Transverse colon (tissue), 4 donors: ENCODE measurements around the gene COP1. TPM values are rescaled to one million over a fixed set of nuclear protein-coding genes. Genes with fewer than 3 reads are reported as not detected.
"Not testable (repeated sequence)": the region's sequence is repeated elsewhere in the genome, so short reads cannot be mapped to it uniquely, and the experiment has no call there.

Source experiments
- DNase-seq: peaks from one replicate; pipeline ENCODE4 v3.0.0-alpha.2; 2019
- H3K27ac ChIP-seq, 4 donors: fragments of 200-600 bp; sonication (generic); 2 replicates each; pipeline ENCODE4 v1.5.1; 2016 to 2018; ENCODE audit warnings: inconsistent platforms in 4 of 4
- H3K27me3 ChIP-seq: fragments of 200-600 bp; sonication (generic); 2 replicates; pipeline ENCODE4 v1.5.1; 2017; ENCODE audit warnings: inconsistent platforms
- H3K36me3 ChIP-seq, 4 donors: fragments of 200-600 bp; sonication (generic); 2 replicates each; pipeline ENCODE4 v1.5.1; 2017 to 2019; ENCODE audit warnings: inconsistent platforms in 4 of 4
- H3K4me1 ChIP-seq, 4 donors: fragments of 200-600 bp; sonication (generic); 2 replicates each; pipeline ENCODE4 v1.5.1; 2017 to 2020; ENCODE audit warnings: inconsistent platforms in 4 of 4
- H3K4me3 ChIP-seq, 4 donors: fragments of 200-600 bp; sonication (generic); 1 replicate in 1 of 4; 2 replicates in 3 of 4; pipeline versions ENCODE4 v1.5.1 to v1.6.1; 2017 to 2019; ENCODE audit warnings: inconsistent platforms in 4 of 4
- H3K9me3 ChIP-seq, 2 donors: fragments of 200-600 bp; sonication (generic); 2 replicates each; pipeline ENCODE4 v1.5.1; 2017 to 2019; ENCODE audit warnings: inconsistent platforms in 2 of 2
- EP300 ChIP-seq: sonication (generic); formaldehyde crosslinking; IDR thresholded peaks from one replicate; pipeline ENCODE4 v1.6.1; 2017; ENCODE audit warnings: antibody characterized with exemption, low read depth
- POLR2A ChIP-seq: fragments of 450-650 bp; IDR thresholded peaks from one replicate; pipeline ENCODE4 v1.6.1; 2016; ENCODE audit warnings: antibody characterized with exemption, mild to moderate bottlenecking, moderate library complexity
- POLR2AphosphoS5 ChIP-seq, 3 donors: sonication (generic); formaldehyde crosslinking; IDR thresholded peaks; one replicate each; pipeline ENCODE4 v1.6.1; 2016; ENCODE audit warnings: antibody characterized with exemption in 3 of 3
- WGBS, 2 donors: methylation state at CpG; one replicate each; pipeline ENCODE4 v1.1.5; 2018; ENCODE audit warnings: low coverage in 1 of 2; 5-methylcytosine and 5-hydroxymethylcytosine counted together
- in situ Hi-C, 4 donors: fragments of 200-750 bp; cut with MboI; loops; one replicate each; pipeline versions ENCODE4 v1.15.0 to v1.15.1; 2017; ENCODE audit warnings: low sequenced_read_pairs in 3 of 4, low pct_ligation_motif_present in 1 of 4, low pct_unique_long_range_greater_than_20kb in 1 of 4
- intact Hi-C: fragments of 100-400 bp; cut with DNase I; formaldehyde crosslinking; loops from one replicate; pipeline ENCODE4 v1.15.1; 2023; ENCODE audit warnings: low total_unique reads
- total RNA-seq, 4 donors: library from RNA; depleted of rRNA; stranded (reverse); fragments of >200 nt; gene quantifications; one replicate each; pipeline ENCODE4 v1.1.0, GENCODE V29; 2016
- TF ChIP-seq, protein P1 (sequence below), 5 experiments: fragments of 200-600 bp in 3 of 5; fragments of 450-650 bp in 2 of 5; sonication (generic) in 3 of 5; IDR thresholded peaks; 1 replicate in 2 of 5; 2 replicates in 3 of 5; pipeline ENCODE4 v1.5.1; 2016 to 2017; ENCODE audit warnings: antibody characterized with exemption in 5 of 5, inconsistent platforms in 3 of 5, mild to moderate bottlenecking in 2 of 5, moderate library complexity in 1 of 5

The COP1 gene
- total RNA-seq, 4 donors from 2014 or later = 52.3 to 190 (median 109) TPM

DNA sequence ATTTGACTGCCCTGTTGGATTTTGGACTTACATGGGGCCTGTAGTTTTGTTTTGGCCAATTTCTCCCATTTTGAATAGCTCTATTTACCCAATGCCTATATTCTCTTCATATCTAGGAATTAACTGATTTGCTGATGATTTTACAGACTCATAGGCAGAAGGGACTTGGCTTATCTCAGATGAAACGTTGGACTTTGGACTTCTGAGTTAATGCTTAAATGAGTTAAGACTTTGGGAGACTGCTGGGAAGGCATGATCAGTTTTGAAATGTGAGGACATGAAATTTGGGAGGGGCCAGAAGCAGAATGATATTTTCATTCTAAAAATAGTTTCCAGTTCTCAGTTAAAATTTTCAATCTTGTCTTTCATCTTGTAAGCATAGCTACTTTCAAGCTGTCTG lies 222.3 kb downstream of the COP1 start:
- peaks cover 0 to 16% (median 8%) of the 10 kb centered on the region in 4 donors for H3K4me1 ChIP-seq
- no peaks in the 10 kb centered on the region for H3K27me3 ChIP-seq
- H3K27ac ChIP-seq = peak overlapping the region in 3 of 4 donors; percentile 4 to 47 (median 33)
- peaks cover 0 to 55% (median 17%) of the 10 kb centered on the region in 4 donors for H3K36me3 ChIP-seq
- 52% methylated on average over 1 of the region's 1 CpG; no CpG with 5 or more reads in 1 of the 2 donors for WGBS, 2 donors
- H3K9me3 ChIP-seq = peaks cover 8 to 19% of the 10 kb centered on the region in 2 donors
- intact Hi-C loops = no loop called here
- H3K4me3 ChIP-seq = no peak overlapping the region
- no peak for DNase-seq
- in situ Hi-C loops = no loop called here
- TF ChIP-seq POLR2AphosphoS5 (IDR thresholded peaks at IDR 0.05) = no peak
- no peak for TF ChIP-seq POLR2A
- TF ChIP-seq EP300 = no peak
- TF ChIP-seq, protein P1, sequence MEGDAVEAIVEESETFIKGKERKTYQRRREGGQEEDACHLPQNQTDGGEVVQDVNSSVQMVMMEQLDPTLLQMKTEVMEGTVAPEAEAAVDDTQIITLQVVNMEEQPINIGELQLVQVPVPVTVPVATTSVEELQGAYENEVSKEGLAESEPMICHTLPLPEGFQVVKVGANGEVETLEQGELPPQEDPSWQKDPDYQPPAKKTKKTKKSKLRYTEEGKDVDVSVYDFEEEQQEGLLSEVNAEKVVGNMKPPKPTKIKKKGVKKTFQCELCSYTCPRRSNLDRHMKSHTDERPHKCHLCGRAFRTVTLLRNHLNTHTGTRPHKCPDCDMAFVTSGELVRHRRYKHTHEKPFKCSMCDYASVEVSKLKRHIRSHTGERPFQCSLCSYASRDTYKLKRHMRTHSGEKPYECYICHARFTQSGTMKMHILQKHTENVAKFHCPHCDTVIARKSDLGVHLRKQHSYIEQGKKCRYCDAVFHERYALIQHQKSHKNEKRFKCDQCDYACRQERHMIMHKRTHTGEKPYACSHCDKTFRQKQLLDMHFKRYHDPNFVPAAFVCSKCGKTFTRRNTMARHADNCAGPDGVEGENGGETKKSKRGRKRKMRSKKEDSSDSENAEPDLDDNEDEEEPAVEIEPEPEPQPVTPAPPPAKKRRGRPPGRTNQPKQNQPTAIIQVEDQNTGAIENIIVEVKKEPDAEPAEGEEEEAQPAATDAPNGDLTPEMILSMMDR (IDR thresholded peaks at IDR 0.05) = no peak

- in situ Hi-C loops (no loop called here), intact Hi-C loops (no loop called here)
- Histone ChIP-seq H3K4me3 (no peak overlapping the region), H3K27me3 (no peaks in the 10 kb centered on the region), H3K4me1 (peaks cover 0 to 16% (median 8%) of the 10 kb centered on the region in 4 donors), H3K9me3 (peaks cover 8 to 19% of the 10 kb centered on the region in 2 donors), H3K36me3 (peaks cover 0 to 55% (median 17%) of the 10 kb centered on the region in 4 donors), H3K27ac (peak overlapping the region in 1 of 4 donors; percentile 47)
- TF ChIP-seq, protein P1 (IDR thresholded peaks at IDR 0.05) = no peak
- TF ChIP-seq EP300 (no peak), POLR2AphosphoS5 (IDR thresholded peaks at IDR 0.05) (no peak)
- 95 to 100% methylated on average over 1 to 12 of the region's 12 CpGs for WGBS, 2 donors
- no peak for DNase-seq
These were observed 222.9 kb downstream of the COP1 start for GRCh38 chr1:175984057-175984812.

GRCh38 chr1:175983363-175983762 lies 223.7 kb downstream of the COP1 start:
- H3K27me3 ChIP-seq, intact Hi-C loops, in situ Hi-C loops, H3K27ac ChIP-seq, H3K4me3 ChIP-seq, DNase-seq: not testable (repeated sequence)
- Histone ChIP-seq H3K4me1 (peaks cover 0 to 16% (median 8%) of the 10 kb centered on the region in 4 donors), H3K9me3 (peaks cover 8 to 19% of the 10 kb centered on the region in 2 donors), H3K36me3 (peaks cover 0 to 55% (median 15%) of the 10 kb centered on the region in 4 donors)
- WGBS, 2 donors = 98% methylated on average over 2 of the region's 2 CpGs; no CpG with 5 or more reads in 1 of the 2 donors

DNA sequence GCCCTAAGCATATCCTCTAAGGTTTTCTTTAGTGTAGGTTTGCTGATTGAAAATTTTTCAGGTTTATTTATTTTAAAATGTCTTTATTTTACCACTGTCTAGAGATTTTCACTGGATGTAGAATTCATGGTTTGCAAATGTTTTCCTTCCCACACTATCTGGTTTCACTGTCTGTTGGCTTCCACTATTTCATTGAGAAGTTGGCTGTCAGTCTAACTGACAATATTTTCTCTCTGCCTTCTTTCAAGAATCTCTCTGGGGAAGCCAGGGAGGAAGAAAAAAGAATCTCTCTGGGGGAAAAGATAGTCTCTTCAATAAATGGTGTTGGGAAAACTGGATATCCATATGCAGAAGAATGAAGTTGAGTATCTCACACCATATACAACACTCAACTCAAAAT lies 226.0 kb downstream of the COP1 start:
- no peaks in the 10 kb centered on the region for H3K27me3 ChIP-seq
- TF ChIP-seq, protein P1 (IDR thresholded peaks at IDR 0.05) = no peak
- no peak for TF ChIP-seq POLR2A
- TF ChIP-seq POLR2AphosphoS5 (IDR thresholded peaks at IDR 0.05) = no peak
- TF ChIP-seq EP300 = no peak

More for the DNA sequence above, 226.0 kb downstream of the COP1 start:
- no peak overlapping the region for H3K4me3 ChIP-seq
- H3K36me3 ChIP-seq = peaks cover 0 to 43% (median 15%) of the 10 kb centered on the region in 4 donors
- peaks cover 8 to 19% of the 10 kb centered on the region in 2 donors for H3K9me3 ChIP-seq
- no peak for DNase-seq
- no peak overlapping the region for H3K27ac ChIP-seq
- intact Hi-C loops = no loop called here
- in situ Hi-C loops = no loop called here
- H3K4me1 ChIP-seq = peaks cover 0 to 16% (median 8%) of the 10 kb centered on the region in 4 donors
